K562 (cell line): ENCODE data around the gene SCARB2. TPM values are rescaled to one million over a fixed set of nuclear protein-coding genes. Genes with fewer than 3 reads are reported as not detected.

Experiments
- CREB1 ChIP-seq, 2 experiments: sonication (generic) in 1 of 2; formaldehyde crosslinking in 1 of 2; IDR thresholded peaks; 2 replicates each; pipeline versions ENCODE4 v1.6.1 to v1.8.0; 2012 to 2022; ENCODE audit warnings: inconsistent platforms in 1 of 2, mild to moderate bottlenecking in 1 of 2, missing genetic modification reagents in 1 of 2, moderate library complexity in 1 of 2
- HDAC6 ChIP-seq: IDR thresholded peaks from 2 replicates; pipeline ENCODE4 v1.6.1; 2012; ENCODE audit warnings: low read depth, mild to moderate bottlenecking, control low read depth, inconsistent platforms, low read length, moderate library complexity
- NFIX ChIP-seq: fragments of 250-450 bp; sonication (Bioruptor Pico); IDR thresholded peaks from 2 replicates; pipeline ENCODE4 v1.4.0; 2020; ENCODE audit warnings: low read depth, mild to moderate bottlenecking, moderate library complexity
- OTX1 ChIP-seq: fragments of 450-650 bp; formaldehyde crosslinking; IDR thresholded peaks from 2 replicates; pipeline ENCODE4 v1.4.0; 2022; ENCODE audit warnings: mild to moderate bottlenecking
- PHF20 ChIP-seq: fragments of 450-650 bp; IDR thresholded peaks from 2 replicates; pipeline ENCODE4 v1.6.1; 2018; ENCODE audit not compliant: partially characterized antibody
- RBM17 ChIP-seq: fragments of 200-400 bp; formaldehyde crosslinking; IDR thresholded peaks from 2 replicates; pipeline ENCODE4 v1.6.1; 2017; ENCODE audit warnings: low read depth, mild to moderate bottlenecking, low read length, borderline replicate concordance
- RFX5 ChIP-seq: IDR thresholded peaks from 2 replicates; pipeline ENCODE4 v1.6.1; 2011; ENCODE audit warnings: low read depth, mild to moderate bottlenecking, improper control_type of control experiment, low read length
- SMC3 ChIP-seq: conservative IDR thresholded peaks from 2 replicates; pipeline ENCODE4 v1.6.1; 2011; ENCODE audit warnings: low read depth, low read length, improper control_type of control experiment; ENCODE audit not compliant: insufficient read depth
- TRIM24 ChIP-seq, 2 experiments: fragments of 450-650 bp; IDR thresholded peaks; 2 replicates each; pipeline ENCODE4 v1.6.1; 2016
- ZNF717 ChIP-seq: fragments of 250-450 bp; sonication (Bioruptor Pico); IDR thresholded peaks from 2 replicates; pipeline ENCODE4 v1.5.0; 2021
- polyA plus RNA-seq, 8 experiments: library from polyadenylated mRNA; depleted of rRNA in 4 of 8; stranded (reverse) in 5 of 8; unstranded in 3 of 8; fragments of >200 nt; fragmentation: Nextera tagmentation in 2 of 8; fragmentation: Illumina TruSeq in 1 of 8; extraction: Ambion mirVana in 2 of 8; extraction: Trizol in 1 of 8; gene quantifications; 2 replicates each; pipeline versions ENCODE4 v1.2.1 to v1.2.3, GENCODE V29; 2011 to 2014; ENCODE audit warnings: inconsistent platforms in 1 of 8, missing spikeins in 1 of 8
- total RNA-seq, 7 experiments: library from RNA; depleted of rRNA in 6 of 7; stranded (reverse); fragments of >200 nt in 6 of 7; fragmentation: Illumina TruSeq in 2 of 7; extraction: Trizol in 2 of 7; gene quantifications; 2 replicates each; pipeline versions ENCODE4 v1.2.1 to v1.2.3, GENCODE V29; 2011 to 2021; ENCODE audit warnings: low replicate concordance in 1 of 7
- TF ChIP-seq, protein P1 (sequence below): sonication (generic); formaldehyde crosslinking; IDR thresholded peaks from 2 replicates; pipeline ENCODE4 v1.8.1; 2023; ENCODE audit warnings: mild to moderate bottlenecking, missing genetic modification reagents
- TF ChIP-seq, protein P2 (sequence below), 2 experiments: IDR thresholded peaks; 2 replicates each; pipeline ENCODE4 v1.6.1; 2011; ENCODE audit warnings: borderline replicate concordance in 1 of 2, control low read depth in 1 of 2, low read depth in 1 of 2, low read length in 1 of 2, mild to moderate bottlenecking in 1 of 2, mixed read lengths in 1 of 2, moderate library complexity in 1 of 2; ENCODE audit not compliant: insufficient read depth in 1 of 2, insufficient read length in 1 of 2, poor library complexity in 1 of 2, severe bottlenecking in 1 of 2; ENCODE audit errors: extremely low read depth in 1 of 2
- TF ChIP-seq, protein P3 (sequence below): fragments of 250-450 bp; sonication (Bioruptor Pico); IDR thresholded peaks from 2 replicates; pipeline ENCODE4 v1.5.1; 2021; ENCODE audit warnings: mild to moderate bottlenecking
- TF ChIP-seq, protein P4 (sequence below): fragments of 450-650 bp; formaldehyde crosslinking; IDR thresholded peaks from 2 replicates; pipeline ENCODE4 v1.4.0; 2020; ENCODE audit warnings: mild to moderate bottlenecking, mixed read lengths
- TF ChIP-seq, protein P5 (sequence below), 3 experiments: IDR thresholded peaks in 2 of 3; conservative IDR thresholded peaks in 1 of 3; 2 replicates each; pipeline ENCODE4 v1.5.1; 2011 to 2012; ENCODE audit warnings: low read length in 3 of 3, mild to moderate bottlenecking in 3 of 3, control low read depth in 2 of 3, improper control_type of control experiment in 1 of 3, inconsistent platforms in 1 of 3, low read depth in 1 of 3, mixed read lengths in 1 of 3, moderate library complexity in 1 of 3; ENCODE audit not compliant: insufficient read depth in 2 of 3

SCARB2 gene
- total and polyA plus RNA-seq, 9 of the 15 experiments (the other 6 are each of a cell fraction or from before 2014, with no cell fraction given), result 6.1 to 25.8 (median 17.8) TPM

DNA sequence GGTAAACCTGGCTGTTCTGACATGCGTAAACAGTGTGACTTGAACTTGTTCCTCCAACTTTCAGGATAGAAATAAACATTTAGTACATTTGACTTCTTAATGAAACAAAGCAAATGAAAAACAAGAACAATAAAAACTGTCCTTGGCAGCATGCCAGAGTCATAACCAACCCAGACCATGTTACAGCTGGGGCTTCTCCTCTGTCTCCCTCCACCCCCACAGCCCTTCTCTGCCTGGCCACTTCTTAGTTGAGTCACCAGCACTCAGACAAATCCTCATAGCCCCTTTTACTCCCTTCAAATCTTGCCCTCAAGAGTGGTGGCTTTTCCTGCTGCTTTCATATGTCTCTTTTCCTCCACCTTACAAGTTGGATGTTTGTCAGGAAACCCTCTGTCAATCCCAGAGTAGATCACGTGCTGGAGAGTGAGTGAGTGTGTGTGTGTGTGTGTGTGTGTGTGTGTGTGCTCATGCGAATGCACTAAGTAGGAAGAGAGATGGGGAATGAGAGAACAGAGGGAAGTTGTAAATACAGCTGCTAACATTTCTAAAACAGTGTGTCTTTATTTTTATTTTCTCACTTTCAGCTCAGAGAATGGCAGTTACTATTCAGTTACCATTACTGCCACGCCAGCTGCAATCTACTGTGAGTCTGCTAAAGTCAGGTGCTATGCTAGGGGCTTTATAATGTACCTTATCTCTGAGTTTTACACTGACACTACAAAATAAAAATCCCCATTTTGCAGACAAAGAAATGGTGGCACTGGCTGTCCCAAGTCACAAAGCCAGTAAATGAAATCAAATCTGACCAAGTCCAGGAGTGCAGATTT is 15.0 kb downstream of the SCARB2 start (continued):
- TF ChIP-seq, protein P1, sequence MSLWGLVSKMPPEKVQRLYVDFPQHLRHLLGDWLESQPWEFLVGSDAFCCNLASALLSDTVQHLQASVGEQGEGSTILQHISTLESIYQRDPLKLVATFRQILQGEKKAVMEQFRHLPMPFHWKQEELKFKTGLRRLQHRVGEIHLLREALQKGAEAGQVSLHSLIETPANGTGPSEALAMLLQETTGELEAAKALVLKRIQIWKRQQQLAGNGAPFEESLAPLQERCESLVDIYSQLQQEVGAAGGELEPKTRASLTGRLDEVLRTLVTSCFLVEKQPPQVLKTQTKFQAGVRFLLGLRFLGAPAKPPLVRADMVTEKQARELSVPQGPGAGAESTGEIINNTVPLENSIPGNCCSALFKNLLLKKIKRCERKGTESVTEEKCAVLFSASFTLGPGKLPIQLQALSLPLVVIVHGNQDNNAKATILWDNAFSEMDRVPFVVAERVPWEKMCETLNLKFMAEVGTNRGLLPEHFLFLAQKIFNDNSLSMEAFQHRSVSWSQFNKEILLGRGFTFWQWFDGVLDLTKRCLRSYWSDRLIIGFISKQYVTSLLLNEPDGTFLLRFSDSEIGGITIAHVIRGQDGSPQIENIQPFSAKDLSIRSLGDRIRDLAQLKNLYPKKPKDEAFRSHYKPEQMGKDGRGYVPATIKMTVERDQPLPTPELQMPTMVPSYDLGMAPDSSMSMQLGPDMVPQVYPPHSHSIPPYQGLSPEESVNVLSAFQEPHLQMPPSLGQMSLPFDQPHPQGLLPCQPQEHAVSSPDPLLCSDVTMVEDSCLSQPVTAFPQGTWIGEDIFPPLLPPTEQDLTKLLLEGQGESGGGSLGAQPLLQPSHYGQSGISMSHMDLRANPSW (CRISPR knock-in tag), result no peak
- TF ChIP-seq RBM17 (no peak), PHF20 (no peak), SMC3 (no peak), RFX5 (no peak), HDAC6 (no peak), NFIX (CRISPR knock-in tag) (peak; percentile 72), TRIM24 (IDR thresholded peaks at IDR 0.05) (peak; percentile 49 to 65; a peak in 3 of 4 replicates), CREB1 (IDR thresholded peaks at IDR 0.05) (no peak), CREB1 (CRISPR knock-in tag; IDR thresholded peaks at IDR 0.05) (no peak), ZNF717 (CRISPR knock-in tag) (no peak), OTX1 (CRISPR knock-in tag) (peak; percentile 94)
- TF ChIP-seq, protein P2, sequence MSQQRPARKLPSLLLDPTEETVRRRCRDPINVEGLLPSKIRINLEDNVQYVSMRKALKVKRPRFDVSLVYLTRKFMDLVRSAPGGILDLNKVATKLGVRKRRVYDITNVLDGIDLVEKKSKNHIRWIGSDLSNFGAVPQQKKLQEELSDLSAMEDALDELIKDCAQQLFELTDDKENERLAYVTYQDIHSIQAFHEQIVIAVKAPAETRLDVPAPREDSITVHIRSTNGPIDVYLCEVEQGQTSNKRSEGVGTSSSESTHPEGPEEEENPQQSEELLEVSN (IDR thresholded peaks at IDR 0.05; ENCODE audit: borderline replicate concordance in 1 of 2, extremely low read depth in 1 of 2, insufficient read depth in 1 of 2, insufficient read length in 1 of 2, low read depth in 1 of 2, low read length in 1 of 2, poor library complexity in 1 of 2, severe bottlenecking in 1 of 2), result no peak
- TF ChIP-seq, protein P3, sequence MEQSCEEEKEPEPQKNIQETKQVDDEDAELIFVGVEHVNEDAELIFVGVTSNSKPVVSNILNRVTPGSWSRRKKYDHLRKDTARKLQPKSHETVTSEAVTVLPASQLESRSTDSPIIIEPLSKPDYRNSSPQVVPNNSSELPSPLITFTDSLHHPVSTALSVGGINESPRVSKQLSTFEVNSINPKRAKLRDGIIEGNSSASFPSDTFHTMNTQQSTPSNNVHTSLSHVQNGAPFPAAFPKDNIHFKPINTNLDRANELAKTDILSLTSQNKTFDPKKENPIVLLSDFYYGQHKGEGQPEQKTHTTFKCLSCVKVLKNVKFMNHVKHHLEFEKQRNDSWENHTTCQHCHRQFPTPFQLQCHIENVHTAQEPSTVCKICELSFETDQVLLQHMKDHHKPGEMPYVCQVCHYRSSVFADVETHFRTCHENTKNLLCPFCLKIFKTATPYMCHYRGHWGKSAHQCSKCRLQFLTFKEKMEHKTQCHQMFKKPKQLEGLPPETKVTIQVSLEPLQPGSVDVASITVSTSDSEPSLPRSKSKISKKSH (CRISPR knock-in tag), result no peak
- TF ChIP-seq, protein P4, sequence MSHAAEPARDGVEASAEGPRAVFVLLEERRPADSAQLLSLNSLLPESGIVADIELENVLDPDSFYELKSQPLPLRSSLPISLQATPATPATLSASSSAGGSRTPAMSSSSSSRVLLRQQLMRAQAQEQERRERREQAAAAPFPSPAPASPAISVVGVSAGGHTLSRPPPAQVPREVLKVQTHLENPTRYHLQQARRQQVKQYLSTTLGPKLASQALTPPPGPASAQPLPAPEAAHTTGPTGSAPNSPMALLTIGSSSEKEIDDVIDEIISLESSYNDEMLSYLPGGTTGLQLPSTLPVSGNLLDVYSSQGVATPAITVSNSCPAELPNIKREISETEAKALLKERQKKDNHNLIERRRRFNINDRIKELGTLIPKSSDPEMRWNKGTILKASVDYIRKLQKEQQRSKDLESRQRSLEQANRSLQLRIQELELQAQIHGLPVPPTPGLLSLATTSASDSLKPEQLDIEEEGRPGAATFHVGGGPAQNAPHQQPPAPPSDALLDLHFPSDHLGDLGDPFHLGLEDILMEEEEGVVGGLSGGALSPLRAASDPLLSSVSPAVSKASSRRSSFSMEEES (CRISPR knock-in tag), result peak; percentile 50
- TF ChIP-seq, protein P5, sequence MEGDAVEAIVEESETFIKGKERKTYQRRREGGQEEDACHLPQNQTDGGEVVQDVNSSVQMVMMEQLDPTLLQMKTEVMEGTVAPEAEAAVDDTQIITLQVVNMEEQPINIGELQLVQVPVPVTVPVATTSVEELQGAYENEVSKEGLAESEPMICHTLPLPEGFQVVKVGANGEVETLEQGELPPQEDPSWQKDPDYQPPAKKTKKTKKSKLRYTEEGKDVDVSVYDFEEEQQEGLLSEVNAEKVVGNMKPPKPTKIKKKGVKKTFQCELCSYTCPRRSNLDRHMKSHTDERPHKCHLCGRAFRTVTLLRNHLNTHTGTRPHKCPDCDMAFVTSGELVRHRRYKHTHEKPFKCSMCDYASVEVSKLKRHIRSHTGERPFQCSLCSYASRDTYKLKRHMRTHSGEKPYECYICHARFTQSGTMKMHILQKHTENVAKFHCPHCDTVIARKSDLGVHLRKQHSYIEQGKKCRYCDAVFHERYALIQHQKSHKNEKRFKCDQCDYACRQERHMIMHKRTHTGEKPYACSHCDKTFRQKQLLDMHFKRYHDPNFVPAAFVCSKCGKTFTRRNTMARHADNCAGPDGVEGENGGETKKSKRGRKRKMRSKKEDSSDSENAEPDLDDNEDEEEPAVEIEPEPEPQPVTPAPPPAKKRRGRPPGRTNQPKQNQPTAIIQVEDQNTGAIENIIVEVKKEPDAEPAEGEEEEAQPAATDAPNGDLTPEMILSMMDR (IDR thresholded peaks at IDR 0.05 in 2 of 3, conservative IDR thresholded peaks at IDR 0.05 in 1 of 3; ENCODE audit: insufficient read depth in 2 of 3, low read depth in 1 of 3, low read length in 3 of 3), result no peak
